Measurements from ENCODE around the gene SRPX.

DNA sequence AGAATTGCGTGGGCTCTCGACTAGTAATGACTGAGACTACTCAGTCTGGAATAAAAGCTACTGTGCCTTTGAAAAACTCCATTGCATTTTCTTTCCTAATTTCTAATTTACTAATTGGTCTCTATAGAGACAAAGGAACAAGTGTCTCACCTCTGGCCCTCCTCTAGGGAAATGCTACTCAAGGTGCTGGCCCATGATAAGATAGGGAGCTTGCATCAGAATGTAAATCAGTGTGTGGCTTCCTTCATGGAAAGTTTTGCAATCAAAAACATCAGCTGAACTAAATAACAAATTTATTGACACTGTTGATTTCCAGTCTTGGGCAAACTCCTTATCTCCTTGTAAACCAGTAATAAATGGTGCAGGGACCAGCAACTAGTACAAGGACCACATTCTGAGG lies 81.8 kb downstream of the SRPX start:
- TF ChIP-seq EZH2 (optimal IDR thresholded peaks at IDR 0.05; ENCODE audit: low read depth, low read length) (no peak), EZH2phosphoT487 (IDR thresholded peaks at IDR 0.05; ENCODE audit: low read length) (no peak)
- TF ChIP-seq, protein P1, sequence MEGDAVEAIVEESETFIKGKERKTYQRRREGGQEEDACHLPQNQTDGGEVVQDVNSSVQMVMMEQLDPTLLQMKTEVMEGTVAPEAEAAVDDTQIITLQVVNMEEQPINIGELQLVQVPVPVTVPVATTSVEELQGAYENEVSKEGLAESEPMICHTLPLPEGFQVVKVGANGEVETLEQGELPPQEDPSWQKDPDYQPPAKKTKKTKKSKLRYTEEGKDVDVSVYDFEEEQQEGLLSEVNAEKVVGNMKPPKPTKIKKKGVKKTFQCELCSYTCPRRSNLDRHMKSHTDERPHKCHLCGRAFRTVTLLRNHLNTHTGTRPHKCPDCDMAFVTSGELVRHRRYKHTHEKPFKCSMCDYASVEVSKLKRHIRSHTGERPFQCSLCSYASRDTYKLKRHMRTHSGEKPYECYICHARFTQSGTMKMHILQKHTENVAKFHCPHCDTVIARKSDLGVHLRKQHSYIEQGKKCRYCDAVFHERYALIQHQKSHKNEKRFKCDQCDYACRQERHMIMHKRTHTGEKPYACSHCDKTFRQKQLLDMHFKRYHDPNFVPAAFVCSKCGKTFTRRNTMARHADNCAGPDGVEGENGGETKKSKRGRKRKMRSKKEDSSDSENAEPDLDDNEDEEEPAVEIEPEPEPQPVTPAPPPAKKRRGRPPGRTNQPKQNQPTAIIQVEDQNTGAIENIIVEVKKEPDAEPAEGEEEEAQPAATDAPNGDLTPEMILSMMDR (IDR thresholded peaks at IDR 0.05; ENCODE audit: low read length): no peak
